ENCODE results near the gene GVQW3. TPM values are rescaled to one million over a fixed set of nuclear protein-coding genes. Genes with fewer than 3 reads are reported as not detected.

GVQW3 gene
- total RNA-seq, 2 donors from 2014 or later, result 1.1 to 2.5 TPM

DNA sequence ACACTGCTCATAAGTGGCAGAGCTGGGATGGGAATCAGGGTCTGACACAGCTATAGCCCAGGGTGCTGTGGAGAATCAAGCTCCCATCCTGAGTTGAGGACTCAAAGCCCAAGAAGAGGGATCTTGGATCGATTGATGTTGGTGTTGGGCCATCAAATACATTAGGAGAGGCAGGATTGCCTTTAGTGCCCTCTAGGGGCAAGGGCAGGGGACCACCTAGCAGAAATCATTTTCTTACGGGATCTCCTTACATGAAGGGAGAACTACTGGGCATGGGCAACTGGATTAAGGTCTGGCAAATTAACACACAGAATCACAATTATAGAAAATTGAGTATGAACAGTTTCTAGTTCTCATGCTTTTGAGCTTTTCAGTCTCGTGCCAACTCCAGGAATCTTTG lies 38.8 kb downstream of the GVQW3 start:
- WGBS, result 86% methylated on average over 3 of the region's 3 CpGs
- H3K27me3 ChIP-seq (replicated peaks; ENCODE audit: insufficient read depth), result no peaks in the 10 kb centered on the region
- no peak overlapping the region for H3K27ac ChIP-seq
- H3K4me3 ChIP-seq, result no peak overlapping the region
- no peaks in the 10 kb centered on the region for H3K9me3 ChIP-seq
- H3K36me3 ChIP-seq, result no peaks in the 10 kb centered on the region
- DNase-seq (ENCODE audit: low spot score), result no peak
- H3K4me1 ChIP-seq (replicated peaks), result no peaks in the 10 kb centered on the region
- TF ChIP-seq POLR2A (IDR thresholded peaks at IDR 0.05) (no peak), POLR2AphosphoS5 (IDR thresholded peaks at IDR 0.05) (no peak)
- TF ChIP-seq, protein P1, sequence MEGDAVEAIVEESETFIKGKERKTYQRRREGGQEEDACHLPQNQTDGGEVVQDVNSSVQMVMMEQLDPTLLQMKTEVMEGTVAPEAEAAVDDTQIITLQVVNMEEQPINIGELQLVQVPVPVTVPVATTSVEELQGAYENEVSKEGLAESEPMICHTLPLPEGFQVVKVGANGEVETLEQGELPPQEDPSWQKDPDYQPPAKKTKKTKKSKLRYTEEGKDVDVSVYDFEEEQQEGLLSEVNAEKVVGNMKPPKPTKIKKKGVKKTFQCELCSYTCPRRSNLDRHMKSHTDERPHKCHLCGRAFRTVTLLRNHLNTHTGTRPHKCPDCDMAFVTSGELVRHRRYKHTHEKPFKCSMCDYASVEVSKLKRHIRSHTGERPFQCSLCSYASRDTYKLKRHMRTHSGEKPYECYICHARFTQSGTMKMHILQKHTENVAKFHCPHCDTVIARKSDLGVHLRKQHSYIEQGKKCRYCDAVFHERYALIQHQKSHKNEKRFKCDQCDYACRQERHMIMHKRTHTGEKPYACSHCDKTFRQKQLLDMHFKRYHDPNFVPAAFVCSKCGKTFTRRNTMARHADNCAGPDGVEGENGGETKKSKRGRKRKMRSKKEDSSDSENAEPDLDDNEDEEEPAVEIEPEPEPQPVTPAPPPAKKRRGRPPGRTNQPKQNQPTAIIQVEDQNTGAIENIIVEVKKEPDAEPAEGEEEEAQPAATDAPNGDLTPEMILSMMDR (IDR thresholded peaks at IDR 0.05), result no peak
- intact Hi-C loops (cut with DNase I), result no loop called here

DNA sequence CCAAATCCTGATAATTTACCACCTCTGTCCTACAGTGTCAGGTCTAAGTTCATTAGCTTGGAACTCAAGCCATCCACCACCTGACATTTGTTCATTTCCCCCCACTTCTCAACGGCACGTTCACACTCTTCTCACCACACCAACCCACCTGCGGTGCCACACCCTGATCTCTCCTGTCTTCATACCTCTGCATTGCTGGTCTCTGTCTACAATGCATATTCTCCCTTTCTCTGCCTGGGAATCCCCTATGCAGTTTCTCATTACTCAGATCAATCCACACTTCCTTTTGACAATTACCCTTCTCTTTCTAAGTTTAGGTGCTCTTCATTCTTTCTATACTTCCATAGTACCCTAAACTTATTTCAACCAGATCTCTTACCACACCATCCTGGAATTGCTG lies 43.3 kb downstream of the GVQW3 start:
- DNase-seq (ENCODE audit: low spot score), result no peak
- no peaks in the 10 kb centered on the region for H3K36me3 ChIP-seq
- H3K9me3 ChIP-seq, result no peaks in the 10 kb centered on the region
- H3K4me3 ChIP-seq, result no peak overlapping the region
- H3K4me1 ChIP-seq (replicated peaks), result no peaks in the 10 kb centered on the region
- no peak overlapping the region for H3K27ac ChIP-seq
- TF ChIP-seq, protein P1 (IDR thresholded peaks at IDR 0.05), result no peak
- TF ChIP-seq POLR2AphosphoS5 (IDR thresholded peaks at IDR 0.05) (no peak), POLR2A (IDR thresholded peaks at IDR 0.05) (no peak)
- intact Hi-C loops (cut with DNase I), result no loop called here
- no peaks in the 10 kb centered on the region for H3K27me3 ChIP-seq (replicated peaks; ENCODE audit: insufficient read depth)
- 60% methylated on average over 3 of the region's 3 CpGs for WGBS

GRCh38 chr11:76424891-76425290 lies 43.8 kb downstream of the GVQW3 start:
- Histone ChIP-seq H3K4me3 (no peak overlapping the region), H3K27ac (no peak overlapping the region), H3K27me3 (replicated peaks; ENCODE audit: insufficient read depth) (no peaks in the 10 kb centered on the region), H3K36me3 (no peaks in the 10 kb centered on the region), H3K4me1 (replicated peaks) (no peaks in the 10 kb centered on the region), H3K9me3 (no peaks in the 10 kb centered on the region)
- no peak for TF ChIP-seq POLR2A (IDR thresholded peaks at IDR 0.05)
- TF ChIP-seq POLR2AphosphoS5 (IDR thresholded peaks at IDR 0.05), result no peak
- TF ChIP-seq, protein P1 (IDR thresholded peaks at IDR 0.05), result no peak
- no peak for DNase-seq (ENCODE audit: low spot score)
- 89% methylated on average over 2 of the region's 2 CpGs for WGBS
- intact Hi-C loops (cut with DNase I), result no loop called here

DNA sequence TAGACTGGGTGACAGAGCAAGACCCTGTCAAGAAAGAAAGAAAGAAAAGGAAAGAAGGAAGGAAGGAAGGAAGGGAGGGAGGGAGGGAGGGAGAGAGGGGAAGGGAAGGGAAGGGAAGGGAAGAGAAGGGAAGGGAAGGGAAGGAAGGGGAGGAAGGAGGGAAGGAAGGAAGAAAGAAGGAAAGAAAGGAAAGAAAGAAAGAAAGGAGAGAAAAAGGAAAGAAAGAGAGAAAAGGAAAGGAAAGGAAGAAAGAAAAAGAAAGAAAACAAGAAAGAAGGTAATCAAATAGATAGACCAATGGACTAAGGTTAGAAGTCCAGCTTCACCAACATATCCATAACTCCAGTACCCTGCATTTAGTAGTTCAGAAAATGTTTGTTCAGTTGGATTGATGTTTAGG lies 45.5 kb downstream of the GVQW3 start:
- H3K4me1 ChIP-seq (replicated peaks), result no peaks in the 10 kb centered on the region
- TF ChIP-seq POLR2AphosphoS5 (IDR thresholded peaks at IDR 0.05) (no peak), POLR2A (IDR thresholded peaks at IDR 0.05) (no peak)
- TF ChIP-seq, protein P1 (IDR thresholded peaks at IDR 0.05), result no peak
- no peak overlapping the region for H3K4me3 ChIP-seq
- DNase-seq (ENCODE audit: low spot score), result no peak
- no peaks in the 10 kb centered on the region for H3K27me3 ChIP-seq (replicated peaks; ENCODE audit: insufficient read depth)
- H3K9me3 ChIP-seq, result no peaks in the 10 kb centered on the region
- no peak overlapping the region for H3K27ac ChIP-seq
- no peaks in the 10 kb centered on the region for H3K36me3 ChIP-seq
- intact Hi-C loops (cut with DNase I), result no loop called here

- Histone ChIP-seq H3K27ac (no peak overlapping the region), H3K4me1 (replicated peaks) (no peaks in the 10 kb centered on the region), H3K9me3 (no peaks in the 10 kb centered on the region), H3K36me3 (no peaks in the 10 kb centered on the region), H3K4me3 (no peak overlapping the region), H3K27me3 (replicated peaks; ENCODE audit: insufficient read depth) (no peaks in the 10 kb centered on the region)
- TF ChIP-seq POLR2A (IDR thresholded peaks at IDR 0.05) (no peak), POLR2AphosphoS5 (IDR thresholded peaks at IDR 0.05) (no peak)
- TF ChIP-seq, protein P1 (IDR thresholded peaks at IDR 0.05), result no peak
- intact Hi-C loops (cut with DNase I), result no loop called here
- DNase-seq (ENCODE audit: low spot score), result no peak
- WGBS, result 93% methylated on average over 1 of the region's 1 CpG
Measured at GRCh38 chr11:76436020-76436419, 54.9 kb downstream of the GVQW3 start.
